Type B pancreatic cell (in vitro differentiated cells): ENCODE results near the gene OR4D2. TPM values are rescaled to one million over a fixed set of nuclear protein-coding genes. Genes with fewer than 3 reads are reported as not detected.

ENCODE experiments used
- DNase-seq: peaks from one replicate; pipeline ENCODE4 v3.0.0; 2021; ENCODE audit warnings: mixed read lengths; ENCODE audit not compliant: unreplicated experiment; ENCODE audit errors: extremely low spot score
- H3K27ac Mint-ChIP-seq: 2 replicates; pipeline ENCODE4 v1.8.0; 2021; ENCODE audit warnings: mild to moderate bottlenecking, mixed read lengths
- H3K27me3 Mint-ChIP-seq: 2 replicates; pipeline ENCODE4 v1.8.0; 2021; ENCODE audit warnings: mixed read lengths
- H3K36me3 Mint-ChIP-seq: 2 replicates; pipeline ENCODE4 v1.8.0; 2021; ENCODE audit warnings: mixed read lengths
- H3K4me1 Mint-ChIP-seq: one replicate; pipeline ENCODE4 v1.8.0; 2021; ENCODE audit warnings: mixed read lengths; ENCODE audit not compliant: unreplicated experiment
- H3K4me3 Mint-ChIP-seq: 2 replicates; pipeline ENCODE4 v1.8.0; 2021; ENCODE audit warnings: mild to moderate bottlenecking, mixed read lengths
- H3K9me3 Mint-ChIP-seq: 2 replicates; pipeline ENCODE4 v1.8.0; 2021; ENCODE audit warnings: mixed read lengths
- total RNA-seq: library from RNA; stranded (reverse); gene quantifications from 2 replicates; pipeline ENCODE4 v1.2.1, GENCODE V29; 2021; ENCODE audit warnings: low replicate concordance
- TF ChIP-seq, protein P1 (sequence below): fragments of 200-600 bp; sonication (generic); conservative IDR thresholded peaks from 2 replicates; pipeline ENCODE4 v1.5.0; 2021; ENCODE audit warnings: antibody characterized with exemption, mild to moderate bottlenecking

Gene OR4D2
- total RNA-seq, 1 donor from 2014 or later, result not detected

DNA sequence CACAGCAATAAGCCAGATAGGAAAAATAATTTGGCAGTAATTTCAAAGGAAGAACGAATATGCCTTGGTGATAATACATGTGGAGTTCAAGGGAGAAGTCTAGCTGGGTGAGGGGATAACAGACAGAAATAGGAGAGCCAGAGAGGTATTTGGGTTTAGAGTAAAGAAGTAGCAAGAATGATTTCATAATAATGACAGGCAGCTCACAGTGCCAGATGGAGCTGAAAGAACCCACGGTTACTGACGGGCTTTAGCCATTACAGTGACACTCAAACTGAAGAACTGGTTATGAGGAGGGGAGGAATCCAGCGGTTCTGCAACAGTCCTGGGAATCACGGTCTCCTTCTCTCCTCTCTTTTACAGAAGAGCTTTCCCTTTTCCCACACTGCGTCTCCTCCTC lies 16.4 kb upstream of the OR4D2 start:
- no peak for DNase-seq
- H3K9me3 Mint-ChIP-seq, result no peaks in the 10 kb centered on the region
- H3K4me3 Mint-ChIP-seq, result no peak overlapping the region
- H3K36me3 Mint-ChIP-seq, result no peaks in the 10 kb centered on the region
- H3K27ac Mint-ChIP-seq, result no peak overlapping the region
- TF ChIP-seq, protein P1, sequence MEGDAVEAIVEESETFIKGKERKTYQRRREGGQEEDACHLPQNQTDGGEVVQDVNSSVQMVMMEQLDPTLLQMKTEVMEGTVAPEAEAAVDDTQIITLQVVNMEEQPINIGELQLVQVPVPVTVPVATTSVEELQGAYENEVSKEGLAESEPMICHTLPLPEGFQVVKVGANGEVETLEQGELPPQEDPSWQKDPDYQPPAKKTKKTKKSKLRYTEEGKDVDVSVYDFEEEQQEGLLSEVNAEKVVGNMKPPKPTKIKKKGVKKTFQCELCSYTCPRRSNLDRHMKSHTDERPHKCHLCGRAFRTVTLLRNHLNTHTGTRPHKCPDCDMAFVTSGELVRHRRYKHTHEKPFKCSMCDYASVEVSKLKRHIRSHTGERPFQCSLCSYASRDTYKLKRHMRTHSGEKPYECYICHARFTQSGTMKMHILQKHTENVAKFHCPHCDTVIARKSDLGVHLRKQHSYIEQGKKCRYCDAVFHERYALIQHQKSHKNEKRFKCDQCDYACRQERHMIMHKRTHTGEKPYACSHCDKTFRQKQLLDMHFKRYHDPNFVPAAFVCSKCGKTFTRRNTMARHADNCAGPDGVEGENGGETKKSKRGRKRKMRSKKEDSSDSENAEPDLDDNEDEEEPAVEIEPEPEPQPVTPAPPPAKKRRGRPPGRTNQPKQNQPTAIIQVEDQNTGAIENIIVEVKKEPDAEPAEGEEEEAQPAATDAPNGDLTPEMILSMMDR, result no peak
- no peaks in the 10 kb centered on the region for H3K4me1 Mint-ChIP-seq
- peaks cover 92% of the 10 kb centered on the region for H3K27me3 Mint-ChIP-seq

GRCh38 chr17:58153046-58153445 lies 13.7 kb upstream of the OR4D2 start:
- Mint-ChIP-seq H3K36me3 (no peaks in the 10 kb centered on the region), H3K9me3 (no peaks in the 10 kb centered on the region), H3K4me3 (no peak overlapping the region), H3K27me3 (peaks cover 94% of the 10 kb centered on the region), H3K27ac (no peak overlapping the region), H3K4me1 (peaks cover 6% of the 10 kb centered on the region)
- DNase-seq, result no peak
- TF ChIP-seq, protein P1, result no peak

GRCh38 chr17:58153671-58154070 lies 13.1 kb upstream of the OR4D2 start:
- Mint-ChIP-seq H3K27me3 (peaks cover 93% of the 10 kb centered on the region), H3K27ac (no peak overlapping the region), H3K4me3 (no peak overlapping the region), H3K4me1 (peaks cover 6% of the 10 kb centered on the region), H3K9me3 (no peaks in the 10 kb centered on the region), H3K36me3 (no peaks in the 10 kb centered on the region)
- DNase-seq, result no peak
- TF ChIP-seq, protein P1, result no peak

DNA sequence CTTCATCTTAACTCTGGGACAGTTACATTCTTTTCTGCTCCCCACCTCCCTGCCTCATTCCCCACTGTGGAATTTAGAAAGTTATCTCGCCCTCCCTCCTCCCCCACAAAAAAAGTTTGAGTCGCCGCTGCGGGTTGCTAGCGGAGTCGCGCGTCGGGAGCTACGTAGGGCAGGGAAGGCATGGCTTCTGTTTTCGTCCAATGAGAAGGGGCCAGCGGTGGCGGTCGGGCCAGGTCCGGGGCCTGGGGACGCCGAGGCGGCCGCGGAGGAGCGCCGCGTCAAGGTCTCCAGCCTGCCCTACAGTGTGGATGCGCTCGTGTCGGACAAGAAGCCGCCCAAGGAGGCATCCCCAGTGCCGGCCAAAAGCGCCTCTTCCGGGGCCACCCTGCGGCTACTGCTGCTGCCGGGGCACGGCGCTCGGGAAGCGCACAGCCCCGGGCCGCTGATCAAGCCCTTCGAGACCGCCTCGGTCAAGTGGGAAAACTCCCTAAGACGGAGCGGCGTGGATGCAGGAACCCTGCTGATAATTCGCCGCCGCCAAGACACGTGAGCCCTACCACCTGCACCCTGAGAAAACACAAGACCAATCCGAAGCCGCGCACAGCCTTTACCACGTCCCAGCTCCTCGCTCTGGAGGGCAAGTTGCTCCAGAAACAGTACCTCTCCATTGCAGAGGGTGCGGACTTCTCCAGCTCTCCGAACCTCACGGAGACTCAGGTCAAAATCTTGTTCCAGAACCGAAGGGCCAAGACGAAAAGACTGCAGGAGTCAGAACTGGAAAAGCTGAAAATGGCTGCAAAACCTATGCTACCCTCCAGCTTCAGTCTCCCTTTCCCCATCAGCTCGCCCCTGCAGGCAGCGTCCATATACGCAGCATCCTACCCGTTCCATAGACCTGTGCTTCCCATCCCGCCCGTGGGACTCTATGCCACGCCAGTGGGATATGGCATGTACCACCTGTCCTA lies 9.7 kb upstream of the OR4D2 start:
- Mint-ChIP-seq H3K9me3 (no peaks in the 10 kb centered on the region), H3K36me3 (no peaks in the 10 kb centered on the region), H3K27ac (no peak overlapping the region), H3K27me3 (peaks cover 96% of the 10 kb centered on the region), H3K4me3 (peak overlapping the region; percentile 87), H3K4me1 (peaks cover 6% of the 10 kb centered on the region)
- no peak for DNase-seq
- TF ChIP-seq, protein P1, result peak; percentile 48

DNA sequence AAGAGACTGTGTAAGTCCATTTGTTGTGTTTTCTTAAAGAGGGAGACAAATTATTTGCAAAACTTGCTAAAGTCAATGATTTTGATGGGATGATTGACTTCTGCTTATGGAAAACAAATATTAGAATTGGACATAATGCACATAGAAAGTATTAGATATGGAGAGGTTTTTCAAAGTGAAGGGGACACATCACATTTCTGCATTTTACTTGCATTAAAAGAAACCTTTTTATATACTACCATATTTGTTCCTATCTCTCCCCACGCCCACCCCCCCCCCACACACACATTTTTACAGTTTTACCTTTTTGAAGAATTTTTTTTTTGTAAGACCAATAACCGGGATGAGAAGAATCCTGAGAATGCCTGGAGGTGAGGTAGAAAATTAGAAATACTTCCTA lies 8.6 kb upstream of the OR4D2 start:
- TF ChIP-seq, protein P1, result no peak
- Mint-ChIP-seq H3K27ac (no peak overlapping the region), H3K4me3 (no peak overlapping the region), H3K9me3 (no peaks in the 10 kb centered on the region), H3K4me1 (peaks cover 6% of the 10 kb centered on the region), H3K27me3 (peaks cover 95% of the 10 kb centered on the region), H3K36me3 (no peaks in the 10 kb centered on the region)
- no peak for DNase-seq
